ENCODE results near the gene PLCD3.

The PLCD3 gene

GRCh38 chr17:45143767-45144198 is 11.5 kb upstream of the PLCD3 start:
- H3K4me1 ChIP-seq (ENCODE audit: control insufficient read depth, insufficient read depth, low read length) = peaks cover 27% of the 10 kb centered on the region
- no peaks in the 10 kb centered on the region for H3K9me3 ChIP-seq (ENCODE audit: control insufficient read depth, low read length)
- H3K36me3 ChIP-seq (ENCODE audit: control insufficient read depth, insufficient read depth, low read length) = no peaks in the 10 kb centered on the region
- H3K27ac ChIP-seq (ENCODE audit: insufficient read depth, low read depth, low read length, poor library complexity, severe bottlenecking) = no peak overlapping the region
- WGBS, 2 experiments = 5 to 8% methylated on average over 21 of the region's 21 CpGs
- peak overlapping the region; percentile 32 for H3K4me3 ChIP-seq (ENCODE audit: insufficient read depth, low read depth, low read length)
- H3K27me3 ChIP-seq (ENCODE audit: control insufficient read depth, insufficient read depth, low read length, poor library complexity, severe bottlenecking) = peaks cover 6% of the 10 kb centered on the region

- Histone ChIP-seq H3K4me3 (ENCODE audit: insufficient read depth, low read depth, low read length) (no peak overlapping the region), H3K9me3 (ENCODE audit: control insufficient read depth, low read length) (no peaks in the 10 kb centered on the region), H3K27ac (ENCODE audit: insufficient read depth, low read depth, low read length, poor library complexity, severe bottlenecking) (no peak overlapping the region), H3K36me3 (ENCODE audit: control insufficient read depth, insufficient read depth, low read length) (no peaks in the 10 kb centered on the region), H3K4me1 (ENCODE audit: control insufficient read depth, insufficient read depth, low read length) (peaks cover 29% of the 10 kb centered on the region), H3K27me3 (ENCODE audit: control insufficient read depth, insufficient read depth, low read length, poor library complexity, severe bottlenecking) (peaks cover 6% of the 10 kb centered on the region)
- 62 to 63% methylated on average over 13 of the region's 13 CpGs for WGBS, 2 experiments
Observed at GRCh38 chr17:45143094-45143670, 10.9 kb upstream of the PLCD3 start.

DNA sequence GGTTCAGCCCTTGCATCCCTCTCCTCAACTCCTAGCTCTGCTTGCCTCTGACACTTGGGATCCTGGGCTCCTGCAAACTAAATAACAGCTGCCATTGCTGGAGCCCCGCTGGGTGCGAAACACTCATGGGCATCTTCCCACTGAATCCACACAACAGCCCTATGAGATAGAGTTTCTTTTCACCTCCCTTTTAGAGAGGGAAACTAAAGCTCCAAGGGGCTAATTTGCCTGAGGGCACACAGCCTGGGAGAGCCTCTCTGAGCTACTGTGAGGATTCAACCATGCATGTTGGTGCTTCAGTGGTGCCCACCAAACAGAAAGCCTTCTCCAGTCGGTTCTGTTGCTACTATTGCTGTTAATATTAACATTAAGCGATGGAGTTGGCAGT is 7.2 kb upstream of the PLCD3 start:
- WGBS, 2 experiments = 84 to 88% methylated on average over 4 of the region's 4 CpGs
- no peak overlapping the region for H3K27ac ChIP-seq (ENCODE audit: insufficient read depth, low read depth, low read length, poor library complexity, severe bottlenecking)

GRCh38 chr17:45138911-45139532 is 6.7 kb upstream of the PLCD3 start:
- H3K27me3 ChIP-seq (ENCODE audit: control insufficient read depth, insufficient read depth, low read length, poor library complexity, severe bottlenecking) = no peaks in the 10 kb centered on the region
- H3K4me3 ChIP-seq (ENCODE audit: insufficient read depth, low read depth, low read length) = no peak overlapping the region
- no peaks in the 10 kb centered on the region for H3K36me3 ChIP-seq (ENCODE audit: control insufficient read depth, insufficient read depth, low read length)
- no peaks in the 10 kb centered on the region for H3K9me3 ChIP-seq (ENCODE audit: control insufficient read depth, low read length)
- peaks cover 24% of the 10 kb centered on the region for H3K4me1 ChIP-seq (ENCODE audit: control insufficient read depth, insufficient read depth, low read length)
- 64 to 70% methylated on average over 14 of the region's 14 CpGs for whole genome bisulfite sequencing, 2 experiments
- peak overlapping the region; percentile 44 for H3K27ac ChIP-seq (ENCODE audit: insufficient read depth, low read depth, low read length, poor library complexity, severe bottlenecking)

More for the DNA sequence above, 7.2 kb upstream of the PLCD3 start:
- Histone ChIP-seq H3K9me3 (ENCODE audit: control insufficient read depth, low read length) (no peaks in the 10 kb centered on the region), H3K36me3 (ENCODE audit: control insufficient read depth, insufficient read depth, low read length) (no peaks in the 10 kb centered on the region), H3K4me3 (ENCODE audit: insufficient read depth, low read depth, low read length) (no peak overlapping the region), H3K4me1 (ENCODE audit: control insufficient read depth, insufficient read depth, low read length) (peaks cover 29% of the 10 kb centered on the region), H3K27me3 (ENCODE audit: control insufficient read depth, insufficient read depth, low read length, poor library complexity, severe bottlenecking) (peaks cover 4% of the 10 kb centered on the region)

- Histone ChIP-seq H3K4me3 (ENCODE audit: insufficient read depth, low read depth, low read length) (no peak overlapping the region), H3K4me1 (ENCODE audit: control insufficient read depth, insufficient read depth, low read length) (peaks cover 15% of the 10 kb centered on the region), H3K9me3 (ENCODE audit: control insufficient read depth, low read length) (no peaks in the 10 kb centered on the region), H3K36me3 (ENCODE audit: control insufficient read depth, insufficient read depth, low read length) (no peaks in the 10 kb centered on the region), H3K27me3 (ENCODE audit: control insufficient read depth, insufficient read depth, low read length, poor library complexity, severe bottlenecking) (peaks cover 2% of the 10 kb centered on the region), H3K27ac (ENCODE audit: insufficient read depth, low read depth, low read length, poor library complexity, severe bottlenecking) (no peak overlapping the region)
- WGBS, 2 experiments = 91% methylated on average over 11 of the region's 11 CpGs
Observed at GRCh38 chr17:45137561-45138305, 5.4 kb upstream of the PLCD3 start.

GRCh38 chr17:45136846-45137560 is 4.7 kb upstream of the PLCD3 start:
- Histone ChIP-seq H3K9me3 (ENCODE audit: control insufficient read depth, low read length) (no peaks in the 10 kb centered on the region), H3K27ac (ENCODE audit: insufficient read depth, low read depth, low read length, poor library complexity, severe bottlenecking) (no peak overlapping the region), H3K4me1 (ENCODE audit: control insufficient read depth, insufficient read depth, low read length) (peaks cover 15% of the 10 kb centered on the region), H3K36me3 (ENCODE audit: control insufficient read depth, insufficient read depth, low read length) (no peaks in the 10 kb centered on the region), H3K27me3 (ENCODE audit: control insufficient read depth, insufficient read depth, low read length, poor library complexity, severe bottlenecking) (peaks cover 3% of the 10 kb centered on the region), H3K4me3 (ENCODE audit: insufficient read depth, low read depth, low read length) (no peak overlapping the region)
- 92 to 93% methylated on average over 12 of the region's 12 CpGs for WGBS, 2 experiments

GRCh38 chr17:45135978-45136791 is 3.9 kb upstream of the PLCD3 start:
- Histone ChIP-seq H3K27ac (ENCODE audit: insufficient read depth, low read depth, low read length, poor library complexity, severe bottlenecking) (no peak overlapping the region), H3K4me1 (ENCODE audit: control insufficient read depth, insufficient read depth, low read length) (peaks cover 15% of the 10 kb centered on the region)
- WGBS, 2 experiments = 90% methylated on average over 21 of the region's 21 CpGs

DNA sequence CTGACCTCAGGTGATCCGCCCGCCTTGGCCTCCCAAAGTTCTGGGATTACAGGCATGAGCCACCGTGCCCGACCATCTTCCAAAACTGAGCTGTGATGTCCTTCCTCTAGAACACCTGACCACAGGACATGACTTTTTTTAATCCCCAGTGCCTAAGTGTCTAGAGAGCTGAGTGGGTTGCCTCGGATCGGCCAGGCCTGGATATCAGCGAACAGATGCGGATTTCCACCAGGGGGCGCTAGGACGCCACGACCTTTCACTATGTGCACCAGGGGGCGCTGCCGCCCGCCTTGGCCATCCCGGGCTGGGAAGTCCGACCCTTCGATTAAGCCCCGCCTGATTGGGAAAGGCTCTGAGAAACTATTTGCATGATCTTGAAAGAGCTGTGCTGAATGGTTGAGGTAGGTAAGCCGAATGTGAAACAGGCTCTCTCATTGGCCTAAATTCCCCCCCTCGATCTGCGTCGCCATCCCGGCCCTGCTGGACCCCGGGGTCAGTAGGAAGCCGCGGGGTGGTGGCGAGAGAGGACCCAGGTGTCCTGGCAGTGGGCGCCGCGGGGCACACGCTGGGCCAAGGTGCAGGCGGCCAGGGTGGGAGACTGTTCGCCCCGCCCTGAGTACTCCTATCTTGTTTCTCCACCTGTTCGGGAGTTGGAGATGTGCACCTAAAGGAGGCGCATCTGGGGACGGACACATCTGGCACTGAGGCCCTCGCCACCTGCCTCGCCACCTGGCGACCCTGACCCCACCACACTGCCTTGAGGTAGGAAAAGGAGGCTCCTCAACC is 3.1 kb upstream of the PLCD3 start, which contains the start of gene ACBD4:
Gene ACBD4, plus strand, starts transcription at position 496 of the 786 bp plus-strand sequence. CDS start 458 bp downstream, outside the sequence.
- Histone ChIP-seq H3K4me1 (ENCODE audit: control insufficient read depth, insufficient read depth, low read length) (peaks cover 15% of the 10 kb centered on the region), H3K27me3 (ENCODE audit: control insufficient read depth, insufficient read depth, low read length, poor library complexity, severe bottlenecking) (peaks cover 3% of the 10 kb centered on the region), H3K9me3 (ENCODE audit: control insufficient read depth, low read length) (no peaks in the 10 kb centered on the region), H3K4me3 (ENCODE audit: insufficient read depth, low read depth, low read length) (peak within 1 kb of the TSS; percentile 48), H3K27ac (ENCODE audit: insufficient read depth, low read depth, low read length, poor library complexity, severe bottlenecking) (no peak within 1 kb of the TSS), H3K36me3 (ENCODE audit: control insufficient read depth, insufficient read depth, low read length) (no peaks in the 10 kb centered on the region)
- 21 to 22% methylated on average over 40 of the region's 40 CpGs for WGBS, 2 experiments

More at GRCh38 chr17:45135978-45136791, 3.9 kb upstream of the PLCD3 start:
- Histone ChIP-seq H3K27me3 (ENCODE audit: control insufficient read depth, insufficient read depth, low read length, poor library complexity, severe bottlenecking) (peaks cover 3% of the 10 kb centered on the region), H3K36me3 (ENCODE audit: control insufficient read depth, insufficient read depth, low read length) (no peaks in the 10 kb centered on the region), H3K9me3 (ENCODE audit: control insufficient read depth, low read length) (no peaks in the 10 kb centered on the region), H3K4me3 (ENCODE audit: insufficient read depth, low read depth, low read length) (peak overlapping the region; percentile 48)
